ENCODE results near the gene FOXP1. TPM values are rescaled to one million over a fixed set of nuclear protein-coding genes. Genes with fewer than 3 reads are reported as not detected.

FOXP1 gene
- total and polyA plus RNA-seq, 2 donors (not counting 1 experiment from before 2014, with no cell fraction given) = 70.3 to 101 TPM

DNA sequence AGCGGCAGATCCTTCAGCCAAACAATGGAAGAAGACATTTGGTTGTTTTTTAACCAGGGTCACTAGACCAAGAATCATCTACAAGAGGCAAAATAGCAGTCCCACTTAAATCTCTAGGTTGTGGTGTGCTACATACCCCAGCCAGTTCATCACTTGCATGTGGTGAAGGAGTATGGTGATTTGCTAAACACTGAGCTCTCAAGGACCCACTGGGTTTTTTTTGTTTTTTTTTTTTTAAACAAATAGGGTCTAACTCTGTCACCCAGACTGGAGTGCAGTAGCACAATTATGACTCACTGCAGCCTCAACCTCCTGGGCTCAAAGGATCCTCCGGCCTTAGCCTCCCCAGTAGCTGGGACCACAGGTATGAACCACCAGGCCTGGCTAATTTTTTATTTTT lies 508.0 kb downstream of the FOXP1 start:
- Histone ChIP-seq H3K4me2 (ENCODE audit: extremely low read depth, insufficient read depth, low read length) (no peak overlapping the region), H3K4me3 (replicated peaks in 1 of 4; ENCODE audit: control extremely low read depth in 1 of 4, insufficient read depth in 1 of 4, low read depth in 3 of 4, low read length in 4 of 4) (no peak overlapping the region), H2AFZ (ENCODE audit: low read length) (no peak overlapping the region), H3K36me3 (ENCODE audit: control insufficient read depth, insufficient read depth, low read length) (no peaks in the 10 kb centered on the region), H3K27ac (ENCODE audit: insufficient read depth, low read length) (no peak overlapping the region), H3K27me3 (ENCODE audit: control insufficient read depth, insufficient read depth, low read length) (no peaks in the 10 kb centered on the region), H3K9me3 (ENCODE audit: control insufficient read depth, insufficient read depth, low read depth, low read length) (no peaks in the 10 kb centered on the region), H4K20me1 (ENCODE audit: control insufficient read depth, extremely low read depth, insufficient read depth, low read length) (no peaks in the 10 kb centered on the region), H3K4me1 (ENCODE audit: control insufficient read depth, extremely low read depth, insufficient read depth, low read length) (peaks cover 13% of the 10 kb centered on the region), H3K9ac (ENCODE audit: insufficient read depth, low read length) (no peak overlapping the region), H3K79me2 (ENCODE audit: control insufficient read depth, insufficient read depth, low read length) (peaks cover 17% of the 10 kb centered on the region)
- DNase-seq (ENCODE audit: low read depth in 2 of 2) = peak in 1 of 2 donors; percentile 45
- TF ChIP-seq, protein P1, sequence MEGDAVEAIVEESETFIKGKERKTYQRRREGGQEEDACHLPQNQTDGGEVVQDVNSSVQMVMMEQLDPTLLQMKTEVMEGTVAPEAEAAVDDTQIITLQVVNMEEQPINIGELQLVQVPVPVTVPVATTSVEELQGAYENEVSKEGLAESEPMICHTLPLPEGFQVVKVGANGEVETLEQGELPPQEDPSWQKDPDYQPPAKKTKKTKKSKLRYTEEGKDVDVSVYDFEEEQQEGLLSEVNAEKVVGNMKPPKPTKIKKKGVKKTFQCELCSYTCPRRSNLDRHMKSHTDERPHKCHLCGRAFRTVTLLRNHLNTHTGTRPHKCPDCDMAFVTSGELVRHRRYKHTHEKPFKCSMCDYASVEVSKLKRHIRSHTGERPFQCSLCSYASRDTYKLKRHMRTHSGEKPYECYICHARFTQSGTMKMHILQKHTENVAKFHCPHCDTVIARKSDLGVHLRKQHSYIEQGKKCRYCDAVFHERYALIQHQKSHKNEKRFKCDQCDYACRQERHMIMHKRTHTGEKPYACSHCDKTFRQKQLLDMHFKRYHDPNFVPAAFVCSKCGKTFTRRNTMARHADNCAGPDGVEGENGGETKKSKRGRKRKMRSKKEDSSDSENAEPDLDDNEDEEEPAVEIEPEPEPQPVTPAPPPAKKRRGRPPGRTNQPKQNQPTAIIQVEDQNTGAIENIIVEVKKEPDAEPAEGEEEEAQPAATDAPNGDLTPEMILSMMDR (conservative IDR thresholded peaks at IDR 0.05 in 1 of 2, IDR thresholded peaks at IDR 0.05 in 1 of 2; ENCODE audit: low read depth in 1 of 2, low read length in 2 of 2) = no peak
- TF ChIP-seq EZH2 (IDR thresholded peaks at IDR 0.05; ENCODE audit: low read length, missing control alignments) = no peak

DNA sequence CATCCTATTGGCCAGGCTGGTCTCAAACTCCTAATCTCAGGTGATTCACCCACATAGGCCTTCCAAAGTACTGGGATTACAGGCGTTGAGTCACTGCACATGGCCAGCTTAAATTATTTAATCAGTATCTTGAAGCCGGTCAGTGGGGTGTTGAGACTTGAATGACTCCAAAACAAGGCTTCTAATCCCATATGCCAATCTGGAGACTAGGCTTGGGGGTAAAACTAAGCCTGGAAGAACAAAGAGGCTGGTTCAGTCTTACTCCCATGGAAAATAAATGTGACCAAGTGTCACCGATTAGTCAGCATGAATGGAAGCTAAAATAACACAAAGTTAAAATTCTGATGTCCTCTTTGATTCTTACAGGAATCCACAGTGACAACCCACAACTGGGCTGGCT lies 509.1 kb downstream of the FOXP1 start:
- peaks cover 14% of the 10 kb centered on the region for H3K4me1 ChIP-seq (ENCODE audit: control insufficient read depth, extremely low read depth, insufficient read depth, low read length)
- H3K27me3 ChIP-seq (ENCODE audit: control insufficient read depth, insufficient read depth, low read length) = no peaks in the 10 kb centered on the region
- H2AFZ ChIP-seq (ENCODE audit: low read length) = no peak overlapping the region
- H4K20me1 ChIP-seq (ENCODE audit: control insufficient read depth, extremely low read depth, insufficient read depth, low read length) = no peaks in the 10 kb centered on the region
- DNase-seq (ENCODE audit: low read depth in 2 of 2) = peak in 1 of 2 donors; percentile 45
- H3K27ac ChIP-seq (ENCODE audit: insufficient read depth, low read length) = peak overlapping the region; percentile 24
- peaks cover 21% of the 10 kb centered on the region for H3K79me2 ChIP-seq (ENCODE audit: control insufficient read depth, insufficient read depth, low read length)
- no peak overlapping the region for H3K9ac ChIP-seq (ENCODE audit: insufficient read depth, low read length)
- H3K4me2 ChIP-seq (ENCODE audit: extremely low read depth, insufficient read depth, low read length) = no peak overlapping the region
- H3K9me3 ChIP-seq (ENCODE audit: control insufficient read depth, insufficient read depth, low read depth, low read length) = no peaks in the 10 kb centered on the region
- H3K36me3 ChIP-seq (ENCODE audit: control insufficient read depth, insufficient read depth, low read length) = no peaks in the 10 kb centered on the region
- no peak overlapping the region for H3K4me3 ChIP-seq (replicated peaks in 1 of 4; ENCODE audit: control extremely low read depth in 1 of 4, insufficient read depth in 1 of 4, low read depth in 3 of 4, low read length in 4 of 4)
- no peak for TF ChIP-seq EZH2 (IDR thresholded peaks at IDR 0.05; ENCODE audit: low read length, missing control alignments)
- TF ChIP-seq, protein P1 (conservative IDR thresholded peaks at IDR 0.05 in 1 of 2, IDR thresholded peaks at IDR 0.05 in 1 of 2; ENCODE audit: low read depth in 1 of 2, low read length in 2 of 2) = no peak

DNA sequence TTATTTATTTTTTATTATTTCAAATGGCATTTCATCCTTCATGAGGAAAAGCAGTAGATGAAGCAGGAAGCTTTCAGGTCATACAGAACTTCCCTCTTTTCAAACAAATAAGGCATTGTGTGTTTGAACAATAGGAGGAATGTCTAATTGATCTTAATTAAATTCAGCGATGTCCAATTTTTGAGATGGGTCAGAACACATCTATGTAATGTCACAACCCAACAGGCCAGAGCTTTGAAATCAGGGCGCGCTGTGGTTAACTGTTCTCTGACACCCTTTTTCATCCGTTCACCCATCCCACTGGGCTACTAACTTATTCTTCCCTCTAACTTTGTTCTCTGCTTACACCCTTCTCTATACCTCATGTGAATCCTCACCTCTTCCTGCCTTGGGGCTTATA lies 510.5 kb downstream of the FOXP1 start:
- H3K4me2 ChIP-seq (ENCODE audit: extremely low read depth, insufficient read depth, low read length) = no peak overlapping the region
- no peaks in the 10 kb centered on the region for H4K20me1 ChIP-seq (ENCODE audit: control insufficient read depth, extremely low read depth, insufficient read depth, low read length)
- H3K27ac ChIP-seq (ENCODE audit: insufficient read depth, low read length) = no peak overlapping the region
- H2AFZ ChIP-seq (ENCODE audit: low read length) = no peak overlapping the region
- H3K4me1 ChIP-seq (ENCODE audit: control insufficient read depth, extremely low read depth, insufficient read depth, low read length) = peaks cover 12% of the 10 kb centered on the region
- DNase-seq (ENCODE audit: low read depth in 2 of 2) = no peak
- no peak for TF ChIP-seq EZH2 (IDR thresholded peaks at IDR 0.05; ENCODE audit: low read length, missing control alignments)
- TF ChIP-seq, protein P1 (conservative IDR thresholded peaks at IDR 0.05 in 1 of 2, IDR thresholded peaks at IDR 0.05 in 1 of 2; ENCODE audit: low read depth in 1 of 2, low read length in 2 of 2) = no peak
- H3K4me3 ChIP-seq (replicated peaks in 1 of 4; ENCODE audit: control extremely low read depth in 1 of 4, insufficient read depth in 1 of 4, low read depth in 3 of 4, low read length in 4 of 4) = no peak overlapping the region
- no peaks in the 10 kb centered on the region for H3K9me3 ChIP-seq (ENCODE audit: control insufficient read depth, insufficient read depth, low read depth, low read length)
- peaks cover 26% of the 10 kb centered on the region for H3K79me2 ChIP-seq (ENCODE audit: control insufficient read depth, insufficient read depth, low read length)
- no peaks in the 10 kb centered on the region for H3K27me3 ChIP-seq (ENCODE audit: control insufficient read depth, insufficient read depth, low read length)
- H3K9ac ChIP-seq (ENCODE audit: insufficient read depth, low read length) = no peak overlapping the region
- H3K36me3 ChIP-seq (ENCODE audit: control insufficient read depth, insufficient read depth, low read length) = no peaks in the 10 kb centered on the region

Measured in fibroblast of lung (primary cell).